NCI-H146 (cell line): Measurements from ENCODE around the gene DDX56.

Source experiments
- DNase-seq: peaks from one replicate; lab custom pipeline; 2025; lab: John Stamatoyannopoulos, UW

DDX56 gene

DNA sequence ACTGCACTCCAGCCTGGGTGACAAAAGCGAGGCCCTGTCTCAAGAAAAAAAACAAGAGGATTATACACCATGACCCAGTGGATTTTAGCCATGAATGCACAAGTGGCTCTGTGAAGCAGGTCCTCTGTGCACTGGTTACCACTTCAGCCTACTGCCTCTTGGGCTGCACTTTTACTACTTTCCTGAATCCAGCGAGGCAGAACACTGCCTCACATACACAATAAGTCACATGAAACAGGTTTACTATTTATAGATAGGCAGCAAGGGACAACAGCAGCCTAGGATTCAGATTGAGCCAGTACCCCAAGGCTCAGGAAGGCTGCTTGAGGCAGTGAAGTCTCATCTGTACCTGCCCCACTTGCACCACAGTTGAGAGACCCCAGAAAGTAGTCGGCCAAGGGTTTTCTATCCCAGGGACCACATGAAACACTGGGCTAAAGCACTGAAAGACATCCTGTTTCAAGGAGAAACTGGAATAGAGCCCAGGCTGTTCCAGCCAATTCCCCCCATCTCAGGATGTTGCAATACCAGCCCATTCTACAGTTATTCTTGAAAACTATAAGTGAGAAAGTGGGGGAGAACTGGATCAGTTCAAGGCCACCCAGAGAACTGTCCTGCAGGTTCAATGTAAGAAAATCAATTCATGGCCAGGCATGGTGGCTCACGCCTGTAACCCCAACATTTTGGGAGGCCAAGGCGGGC, 22.4 kb upstream of the DDX56 start:
- no peak for DNase-seq

DNA sequence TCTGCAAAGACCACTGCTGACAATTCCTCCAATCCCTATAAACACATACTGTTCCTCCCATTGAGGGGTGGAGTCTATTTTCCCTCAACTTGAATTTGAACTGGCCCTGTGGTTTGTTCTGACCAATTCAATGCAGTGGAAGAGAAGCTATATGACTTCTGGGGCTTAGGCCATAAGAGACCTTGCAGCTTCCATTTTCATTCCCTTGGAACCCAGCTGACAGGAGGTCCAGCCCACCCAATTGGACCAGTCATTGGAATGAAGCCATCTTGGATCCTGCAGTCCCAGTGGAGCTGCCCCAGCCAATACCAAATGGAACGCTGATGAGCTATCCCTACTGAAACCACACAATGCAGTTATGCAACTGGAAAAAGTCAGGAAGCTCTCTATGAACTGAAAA, 17.2 kb upstream of the DDX56 start:
- DNase-seq = no peak

DNA sequence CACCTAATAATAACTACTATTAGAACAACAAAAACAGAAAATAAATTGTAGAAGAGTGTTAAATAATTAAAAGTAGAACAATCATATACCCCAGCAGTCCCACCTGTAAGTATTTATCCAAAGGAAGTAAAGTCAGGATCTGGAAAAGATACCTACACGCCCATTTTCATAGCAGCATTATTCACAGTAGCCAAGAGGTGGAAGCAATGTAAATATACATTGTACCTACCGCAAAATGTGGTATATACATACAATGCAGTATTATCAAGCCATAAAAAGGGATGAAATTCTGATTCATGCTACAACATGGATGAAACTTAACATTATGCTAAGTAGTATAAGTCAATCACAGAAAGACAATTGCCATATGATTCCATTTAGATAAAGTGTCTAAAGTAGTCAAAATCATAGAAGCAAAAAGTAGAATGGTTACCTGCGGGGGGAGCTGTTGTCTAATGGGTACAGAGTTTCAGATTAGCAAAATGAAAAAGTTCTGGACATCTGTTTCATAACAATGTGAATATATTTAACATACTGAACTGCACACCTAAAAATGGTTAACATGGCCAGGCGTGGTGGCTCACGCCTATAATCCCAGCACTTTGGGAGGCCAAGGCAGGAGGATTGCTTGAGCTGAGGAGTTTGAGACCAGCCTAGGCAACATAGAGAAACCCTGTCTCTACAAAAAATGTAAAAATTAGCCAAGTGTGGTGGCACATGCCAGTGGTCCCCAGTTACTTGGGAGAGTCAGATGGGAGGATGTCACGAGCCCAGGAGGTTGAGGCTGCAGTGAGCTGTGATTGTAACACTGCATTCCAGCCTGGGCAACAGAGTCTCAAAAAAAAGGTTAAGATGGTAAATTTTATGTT, 14.4 kb upstream of the DDX56 start:
- DNase-seq = peak; percentile 36

DNA sequence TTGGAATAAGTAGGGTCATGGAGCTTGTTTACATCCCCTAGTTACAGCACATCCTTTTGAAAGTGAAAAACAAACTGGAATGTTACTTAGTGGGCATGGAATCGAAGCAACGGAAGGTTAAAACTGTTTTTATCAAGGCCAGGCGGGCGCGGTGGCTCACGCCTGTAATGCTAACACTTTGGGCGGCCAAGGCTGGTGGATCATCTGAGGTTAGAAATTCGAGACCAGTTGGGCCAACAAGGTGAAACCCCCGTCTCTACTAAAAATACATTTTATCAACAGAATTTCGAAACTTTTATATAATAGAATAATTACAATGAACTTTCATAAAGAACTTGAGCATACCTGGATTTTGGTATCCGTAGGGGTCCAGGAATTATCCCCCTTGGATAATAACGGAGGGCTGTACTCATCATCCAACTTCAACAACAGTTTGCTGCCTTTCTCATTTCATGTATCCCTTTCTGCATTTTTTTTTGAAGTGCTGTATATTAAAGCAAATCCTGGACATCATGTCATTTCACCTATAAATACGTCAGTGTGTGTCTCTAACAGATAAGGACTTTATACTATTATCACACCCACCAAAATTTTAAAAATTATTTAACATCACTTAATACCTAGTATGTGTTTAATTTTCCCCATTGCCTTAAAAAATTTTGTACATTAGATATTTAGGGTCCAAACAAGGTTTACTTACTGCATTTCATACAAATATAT, 9.6 kb upstream of the DDX56 start:
- DNase-seq = no peak

DNA sequence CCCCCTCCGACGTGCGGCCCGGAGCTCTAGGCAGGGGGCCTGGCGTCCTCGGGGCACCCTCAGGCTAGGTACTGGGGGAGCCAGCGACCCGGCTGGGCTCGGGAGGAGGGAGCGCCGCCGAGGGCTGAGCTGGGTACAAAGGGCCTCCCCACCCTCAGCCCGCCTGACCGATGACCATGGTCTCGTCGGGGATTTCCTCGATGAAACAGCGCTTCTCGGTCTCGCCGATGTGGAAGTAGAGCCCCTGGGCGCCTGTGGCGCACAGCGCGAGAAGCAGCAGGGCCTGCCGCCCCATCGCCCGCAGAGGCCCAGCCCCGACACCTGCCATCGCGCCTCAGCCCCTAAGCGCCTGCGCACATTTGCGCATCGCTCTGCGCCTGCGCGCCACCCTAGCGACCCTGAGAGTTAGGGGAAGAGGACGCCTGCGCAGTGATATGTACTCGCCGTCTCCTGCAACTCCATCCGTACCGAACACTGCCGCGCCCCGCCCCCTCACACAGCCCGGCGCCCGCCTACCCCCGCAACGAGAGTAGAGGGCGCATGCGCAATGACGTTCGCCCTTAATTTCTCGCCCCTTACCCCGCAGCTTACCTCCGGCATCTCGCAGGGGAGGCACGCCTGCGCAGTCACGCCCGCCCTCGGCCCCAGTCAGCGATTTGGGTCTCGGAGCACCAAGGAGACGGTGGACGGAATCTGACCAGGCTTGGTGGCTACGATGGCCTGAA, 8.3 kb upstream of the DDX56 start, which contains the start of gene TMED4:
TSS of gene TMED4 (minus strand) at position 353 of the 725 bp plus-strand sequence. CDS start at position 328, 25 bp downstream.
- peak; percentile 99 for DNase-seq

DNA sequence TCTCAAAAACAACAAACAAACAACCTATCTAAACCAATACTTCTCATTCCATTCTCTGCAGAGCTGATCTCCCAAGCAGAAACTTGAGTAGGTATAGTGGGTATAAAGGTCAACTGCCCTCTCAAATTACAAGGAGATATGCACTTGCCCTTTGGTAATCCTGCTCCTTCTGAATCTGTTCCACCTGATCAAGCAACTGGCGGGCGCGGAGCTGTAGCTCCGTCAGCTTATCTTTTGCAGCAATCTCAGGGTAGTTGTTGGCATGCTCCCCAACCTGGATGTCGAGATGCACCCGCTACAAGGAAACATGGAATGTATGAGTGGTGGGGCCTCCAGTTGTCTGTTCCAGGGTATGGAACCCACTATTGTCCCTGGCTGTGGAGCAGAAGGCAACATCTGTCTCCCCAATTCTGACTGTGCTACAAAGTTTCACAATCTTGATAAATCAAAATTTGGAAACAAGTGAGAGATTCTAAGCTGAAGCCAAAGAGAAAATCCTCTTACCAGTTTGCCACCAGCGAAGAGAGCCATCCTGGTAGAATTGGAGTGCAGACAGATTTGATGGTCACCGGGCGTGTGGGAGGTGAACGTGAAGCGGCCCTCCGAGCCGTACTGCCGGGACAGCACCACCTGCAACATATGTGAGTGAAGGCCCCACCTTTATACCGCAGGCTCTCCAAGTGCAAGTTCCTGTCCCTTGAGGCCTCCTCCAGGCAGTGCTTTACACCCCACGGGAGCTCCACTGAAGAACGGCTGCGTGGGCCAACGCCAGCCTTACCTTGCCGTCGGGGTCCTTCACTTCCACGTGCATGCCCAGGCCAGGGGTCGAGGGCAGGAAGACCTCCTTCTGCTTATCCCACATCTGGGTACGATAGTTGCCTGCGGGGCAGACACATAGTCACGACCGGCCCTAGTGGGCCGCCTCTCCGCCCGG, 7.5 kb upstream of the DDX56 start:
- peak; percentile 47 for DNase-seq

DNA sequence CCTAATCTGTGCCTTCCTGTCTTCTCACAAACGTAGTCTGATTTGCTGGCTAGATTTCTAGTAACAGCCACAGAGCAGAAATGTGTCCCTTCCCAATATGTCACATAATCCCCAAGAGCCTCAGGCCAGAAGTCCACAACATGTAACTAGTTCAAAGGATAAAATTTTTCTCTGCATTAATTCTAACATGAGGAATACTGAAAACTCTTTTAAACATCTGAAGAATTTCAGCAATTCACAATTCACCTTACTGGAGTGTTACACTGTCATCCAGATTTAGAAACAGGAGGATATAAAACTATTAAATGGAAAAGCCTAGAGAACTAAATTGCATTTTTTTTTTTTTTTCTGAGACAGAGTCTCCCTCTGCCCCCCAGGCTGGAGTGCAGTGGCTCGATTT, 2.5 kb upstream of the DDX56 start:
- DNase-seq = no peak

DNA sequence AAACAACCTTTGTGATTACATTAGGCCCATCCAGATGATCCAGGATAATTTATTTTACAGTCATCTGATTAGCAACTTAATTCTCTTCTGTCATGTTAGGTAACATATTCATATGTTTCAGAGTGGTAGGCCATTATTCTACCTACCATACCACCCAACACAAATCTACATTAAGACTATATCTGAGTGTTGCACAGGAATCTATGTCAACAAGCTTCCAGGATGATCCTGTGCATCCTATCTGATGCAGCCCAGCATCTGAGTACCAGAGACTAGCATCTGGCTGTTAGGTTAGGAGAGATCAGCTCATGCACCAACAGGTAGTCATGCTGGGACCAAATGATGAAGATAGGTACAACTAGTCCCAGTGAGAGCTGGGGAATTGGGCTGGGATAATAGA, 1.3 kb upstream of the DDX56 start:
- DNase-seq = no peak

DNA sequence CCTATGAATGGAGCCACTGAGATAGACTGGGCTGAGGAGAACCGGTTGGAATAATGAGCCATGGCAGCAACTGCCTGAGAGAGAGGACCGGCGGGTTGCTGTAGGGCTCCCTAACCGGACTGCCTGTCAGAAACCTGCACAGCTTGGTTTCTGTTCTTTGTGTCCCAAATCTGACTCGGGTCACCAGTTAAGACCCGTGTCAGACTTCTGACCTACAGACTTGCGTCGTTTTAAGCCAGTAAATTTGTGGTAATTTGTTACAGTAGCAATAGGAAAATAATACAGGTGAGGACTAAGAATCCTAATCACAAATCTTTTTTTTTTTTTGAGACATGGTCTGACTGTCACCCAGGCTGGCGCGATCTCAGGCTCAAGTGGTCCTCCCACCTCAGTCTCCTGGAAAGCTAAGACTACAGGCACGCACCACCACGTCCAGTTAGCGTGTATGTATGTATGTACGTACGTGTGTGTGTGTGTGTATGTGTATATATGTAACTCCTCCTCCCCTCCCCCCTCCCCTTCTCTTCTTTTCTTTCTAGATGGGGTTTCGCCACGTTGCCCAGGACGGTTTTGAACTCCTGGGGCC, 672 bp upstream of the DDX56 start:
- no peak for DNase-seq

DNA sequence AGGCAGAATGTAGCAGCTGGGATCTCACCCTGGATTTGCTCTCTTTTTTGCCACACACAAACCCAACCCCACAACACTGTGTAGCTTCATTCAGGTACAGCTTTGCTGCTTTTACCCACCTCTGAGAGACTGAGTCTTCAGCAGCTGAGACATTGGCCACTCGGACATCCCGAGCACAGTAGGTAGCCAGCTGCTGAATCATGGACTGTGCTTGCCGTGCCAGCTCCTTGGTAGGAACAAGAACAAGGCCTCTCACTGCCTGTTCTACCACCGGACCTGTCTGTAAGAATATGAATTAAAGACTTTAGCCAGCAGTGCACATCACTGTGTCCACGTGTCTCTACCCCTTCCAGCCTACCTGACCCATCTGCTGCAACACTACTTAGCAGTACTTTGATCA, 937 bp downstream of the DDX56 start:
- no peak for DNase-seq

DNA sequence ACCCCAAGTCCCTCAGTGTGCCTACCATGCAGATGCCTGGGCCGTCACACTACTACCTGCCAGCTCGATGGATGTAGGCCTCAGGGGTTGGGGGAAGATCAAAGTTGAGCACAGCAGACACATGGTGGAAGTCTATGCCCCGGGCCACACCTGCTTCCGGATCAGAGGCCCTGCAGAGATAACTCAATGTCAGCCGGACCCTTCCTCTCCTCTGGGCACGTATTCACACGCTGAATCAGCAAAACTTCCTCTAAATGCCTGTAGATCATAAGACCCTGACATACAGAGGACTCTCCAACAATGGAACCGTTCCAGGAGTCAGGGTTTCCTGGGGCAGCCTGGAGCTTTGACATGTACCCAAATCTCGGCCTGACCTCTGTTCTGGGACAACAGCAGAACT, 3.7 kb downstream of the DDX56 start:
- no peak for DNase-seq

DNA sequence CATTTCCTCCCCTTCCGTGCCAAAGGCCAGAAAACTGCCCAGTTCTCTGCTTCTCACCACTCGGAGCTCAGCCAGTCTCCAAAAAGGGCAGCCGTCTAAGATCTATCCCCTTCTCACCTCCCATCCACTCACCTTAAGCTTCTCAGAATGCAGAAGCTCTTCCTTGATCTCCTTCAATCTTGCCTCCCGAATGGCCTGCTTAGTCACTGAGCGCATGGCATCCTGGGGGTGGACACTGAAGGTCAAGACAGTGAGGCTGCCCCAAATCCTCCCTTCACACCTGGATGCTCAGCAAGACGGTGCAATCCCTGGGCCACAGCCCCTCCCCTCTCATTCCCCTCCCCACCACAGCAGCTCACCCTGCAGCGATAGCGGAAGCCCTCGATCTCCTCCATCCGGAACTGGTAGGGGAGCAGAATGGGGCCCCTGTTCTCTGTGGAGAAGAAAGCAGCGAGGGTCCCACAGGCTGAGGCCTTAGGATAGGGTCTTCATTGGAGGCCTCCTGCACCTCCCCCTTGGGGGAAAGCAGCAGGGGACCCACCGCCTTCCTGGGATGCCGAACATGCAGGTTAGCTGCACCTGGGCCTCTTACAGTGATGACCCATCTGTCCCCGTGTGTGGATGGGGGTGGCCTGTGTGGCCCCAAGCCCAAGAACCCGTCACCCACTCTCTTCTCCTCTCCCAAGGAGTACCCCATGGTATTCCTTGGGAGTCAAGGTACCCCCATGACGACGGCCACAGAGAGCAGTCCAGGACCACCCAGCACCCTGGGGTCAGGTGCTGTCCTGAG, 4.7 kb downstream of the DDX56 start:
- DNase-seq = no peak

DNA sequence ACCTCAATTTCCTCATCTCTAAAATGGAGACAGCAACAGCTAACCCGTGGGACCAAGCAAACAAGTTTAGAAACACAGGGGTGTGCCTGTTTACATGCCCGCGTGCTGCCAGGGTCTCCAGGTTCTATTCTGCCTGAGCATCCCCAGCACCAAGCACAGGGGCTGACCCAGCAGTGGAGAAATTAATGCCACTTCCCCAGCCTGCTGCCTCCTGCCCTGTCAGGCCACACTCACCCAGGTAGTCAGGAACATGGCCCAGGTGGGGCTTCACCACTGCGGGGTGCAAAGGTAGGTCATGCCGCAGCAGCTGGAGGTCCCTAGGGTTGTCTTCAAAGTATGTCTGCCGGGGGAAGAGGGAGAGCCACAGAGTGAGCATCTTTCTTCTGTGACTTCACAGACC, 5.8 kb downstream of the DDX56 start:
- no peak for DNase-seq

DNA sequence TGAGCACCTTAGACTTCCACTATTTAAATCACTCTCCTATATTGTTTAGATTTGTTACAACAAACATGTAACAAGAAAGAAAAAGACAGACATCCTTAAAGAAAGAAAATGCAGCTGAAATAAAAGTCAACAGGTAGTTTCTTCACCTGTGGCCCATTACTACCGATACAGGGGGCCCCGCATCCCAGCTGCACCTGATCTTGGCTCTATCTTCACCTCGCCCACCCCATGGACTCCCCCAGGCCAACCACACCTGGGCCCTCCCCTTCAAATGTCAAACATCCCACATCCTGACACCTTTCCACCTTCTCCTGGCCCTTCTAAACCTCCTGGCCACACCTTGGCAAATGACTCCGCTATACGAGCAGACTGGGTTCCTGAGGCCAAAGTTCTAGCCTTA, 7.0 kb downstream of the DDX56 start:
- DNase-seq = no peak

DNA sequence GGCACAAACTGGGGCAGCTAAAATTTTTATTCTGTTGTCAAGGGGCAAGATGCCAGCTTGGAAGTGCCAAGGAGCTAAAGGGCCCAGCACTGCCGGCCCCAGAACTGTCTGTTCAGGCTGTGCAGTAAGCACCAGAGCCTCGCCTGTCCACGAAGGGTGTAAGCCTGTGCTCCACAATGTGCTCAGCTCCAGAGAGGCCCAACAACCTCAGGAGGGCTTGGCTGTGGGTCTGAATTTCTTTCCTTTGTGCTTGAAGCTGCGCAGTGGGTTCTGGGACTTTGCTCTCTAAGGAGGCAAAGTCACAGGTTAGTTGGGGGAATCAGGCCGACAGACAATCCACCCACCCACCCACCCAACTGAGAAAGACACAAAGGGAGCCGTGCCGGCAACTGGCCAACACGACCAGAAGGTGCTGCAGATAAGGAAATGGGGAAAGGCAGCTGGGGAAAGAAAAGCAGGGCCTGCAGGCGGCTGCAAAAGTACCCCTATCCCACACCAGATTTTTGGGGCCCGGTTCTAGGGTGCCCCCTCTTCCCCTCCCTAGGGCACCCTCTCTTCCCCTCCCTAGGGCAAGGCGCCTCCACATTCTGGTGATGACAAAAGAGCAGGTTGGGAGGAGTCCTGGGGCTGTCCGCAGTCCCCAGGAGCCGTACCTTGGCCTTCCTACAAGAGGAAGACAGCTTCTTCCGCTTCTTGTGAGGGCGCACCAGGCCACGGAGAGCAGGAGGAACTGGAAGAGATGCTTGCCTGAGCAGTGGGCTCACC, 7.7 kb downstream of the DDX56 start:
- no peak for DNase-seq

DNA sequence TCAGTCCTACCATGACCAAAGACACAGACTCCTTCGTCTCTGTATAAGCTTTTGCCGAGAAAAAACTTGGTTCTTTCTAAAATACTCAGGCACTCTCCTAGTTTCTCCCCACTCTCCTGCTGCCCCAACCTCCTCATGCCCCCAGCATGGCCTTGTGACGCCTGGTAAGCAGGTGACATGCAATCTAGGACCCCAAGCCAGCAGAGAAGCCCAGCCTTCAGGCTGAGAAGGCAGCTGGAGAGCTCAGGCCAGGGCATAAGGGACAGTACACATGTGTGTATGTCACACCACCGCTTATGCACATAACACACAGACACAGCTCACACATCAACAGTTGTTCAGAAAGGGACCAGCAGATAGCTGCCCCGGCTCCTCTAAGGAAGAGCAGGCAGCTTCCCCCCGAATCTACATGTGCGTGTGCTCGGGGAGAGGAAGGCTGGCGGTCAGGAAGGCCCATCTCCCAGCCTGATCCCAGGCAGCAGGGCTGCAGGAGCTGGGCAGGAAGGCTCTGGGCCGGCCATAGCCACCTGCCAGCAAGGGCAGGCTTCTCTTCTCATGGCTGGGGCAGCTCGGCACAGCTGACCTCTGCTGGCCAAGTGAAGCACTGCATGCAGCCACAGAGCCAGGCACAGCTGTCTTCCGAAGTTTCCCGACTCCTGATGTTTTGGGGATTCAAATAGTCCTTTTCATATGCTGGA, 8.5 kb downstream of the DDX56 start:
- DNase-seq = peak; percentile 53

DNA sequence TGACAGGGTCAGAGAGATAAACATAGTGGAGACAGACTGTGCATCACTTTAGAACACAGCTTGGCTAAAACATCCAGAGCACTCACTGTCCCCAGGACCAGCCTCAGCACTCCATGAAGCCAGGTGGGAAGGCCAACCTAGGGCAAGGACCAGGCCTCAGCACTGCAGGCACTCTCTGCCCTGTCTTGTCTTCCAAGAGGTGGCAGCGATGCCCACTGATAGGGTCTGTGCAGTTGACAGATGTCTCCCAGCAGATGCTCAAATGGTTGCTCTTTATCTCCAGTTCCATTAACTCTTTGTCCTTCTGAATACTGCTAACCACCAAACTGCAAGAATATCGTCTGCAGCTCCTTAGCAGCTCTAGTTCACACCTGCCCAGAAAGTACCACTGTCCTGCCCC, 9.1 kb downstream of the DDX56 start:
- DNase-seq = no peak

DNA sequence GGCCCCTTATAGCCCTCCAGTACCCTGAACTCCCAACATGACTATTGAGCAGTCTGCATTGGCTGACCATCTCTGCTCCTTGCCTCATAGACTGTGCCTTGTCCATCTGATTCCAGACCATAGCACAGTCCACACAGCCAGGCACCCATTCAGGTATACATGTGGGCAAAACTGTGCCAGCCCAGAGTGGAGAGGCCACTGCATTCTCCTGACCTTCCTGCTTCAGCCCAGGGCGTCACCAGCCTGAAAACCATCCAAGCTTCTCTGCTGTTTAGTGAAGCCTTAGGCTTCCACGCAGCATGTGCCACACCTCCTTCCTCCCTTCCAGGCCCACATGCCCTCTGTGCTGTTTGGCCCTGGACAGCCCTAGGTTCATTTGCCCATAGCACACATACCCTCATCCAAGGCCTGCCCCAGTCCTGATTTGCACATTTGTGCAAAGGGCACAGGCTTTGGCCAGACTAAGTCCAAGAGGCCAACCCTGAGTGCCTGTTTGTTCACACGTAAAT, 10.5 kb downstream of the DDX56 start:
- DNase-seq = no peak
